Liver (tissue), 9 donors: ENCODE data around the gene SOX10. TPM values are rescaled to one million over a fixed set of nuclear protein-coding genes. Genes with fewer than 3 reads are reported as not detected.

Experiments
- DNase-seq: peaks from one replicate; pipeline ENCODE4 v3.0.0-alpha.2; 2017; ENCODE audit warnings: low spot score
- H3K27ac ChIP-seq, 2 donors: one replicate each; pipeline ENCODE4 v1.7.0; 2013; ENCODE audit warnings: inconsistent platforms in 2 of 2, low read length in 2 of 2, control low read depth in 1 of 2, low read depth in 1 of 2, mild to moderate bottlenecking in 1 of 2
- H3K27me3 ChIP-seq, 4 donors: one replicate each; pipeline versions ENCODE4 v1.6.1 to v1.7.0; 2013; ENCODE audit warnings: low read length in 3 of 4, inconsistent platforms in 1 of 4, mild to moderate bottlenecking in 1 of 4, moderate library complexity in 1 of 4; ENCODE audit not compliant: control insufficient read depth in 4 of 4, insufficient read depth in 4 of 4
- H3K36me3 ChIP-seq, 4 donors: one replicate each; pipeline versions ENCODE4 v1.6.1 to v1.7.0; 2013; ENCODE audit warnings: low read length in 3 of 4, mild to moderate bottlenecking in 3 of 4, low read depth in 1 of 4, moderate library complexity in 1 of 4; ENCODE audit not compliant: control insufficient read depth in 4 of 4, insufficient read depth in 3 of 4
- H3K4me1 ChIP-seq, 4 donors: one replicate each; pipeline versions ENCODE4 v1.6.1 to v1.7.0; 2013; ENCODE audit warnings: low read length in 3 of 4, mild to moderate bottlenecking in 3 of 4, moderate library complexity in 1 of 4; ENCODE audit not compliant: control insufficient read depth in 4 of 4, insufficient read depth in 4 of 4
- H3K4me3 ChIP-seq, 3 donors: one replicate each; pipeline versions ENCODE4 v1.6.1 to v1.7.0; 2013; ENCODE audit warnings: low read length in 3 of 3, control low read depth in 1 of 3, low read depth in 1 of 3, mild to moderate bottlenecking in 1 of 3
- H3K9ac ChIP-seq, 2 donors: one replicate each; pipeline ENCODE4 v1.7.0; 2013; ENCODE audit warnings: low read length in 2 of 2, mild to moderate bottlenecking in 2 of 2, moderate library complexity in 2 of 2, control low read depth in 1 of 2, low read depth in 1 of 2
- H3K9me3 ChIP-seq, 4 donors: one replicate each; pipeline versions ENCODE4 v1.6.1 to v1.7.0; 2013; ENCODE audit warnings: low read length in 3 of 4; ENCODE audit not compliant: control insufficient read depth in 4 of 4
- ATF3 ChIP-seq: IDR thresholded peaks from 2 replicates; pipeline ENCODE4 v1.6.1; 2016; ENCODE audit warnings: antibody characterized with exemption
- CTCF ChIP-seq: fragments of 150-350 bp; IDR thresholded peaks from 2 replicates; pipeline ENCODE4 v1.5.1; 2017; ENCODE audit warnings: improper control_type of control experiment, low read depth, low read length; ENCODE audit not compliant: missing input control
- EGR1 ChIP-seq, 2 donors: IDR thresholded peaks; 2 replicates each; pipeline ENCODE4 v1.6.1; 2016 to 2018; ENCODE audit warnings: antibody characterized with exemption in 2 of 2, low read depth in 2 of 2
- FOXA1 ChIP-seq: IDR thresholded peaks from 2 replicates; pipeline ENCODE4 v1.6.1; 2016; ENCODE audit warnings: antibody characterized with exemption
- FOXA2 ChIP-seq: IDR thresholded peaks from 2 replicates; pipeline ENCODE4 v1.6.1; 2016; ENCODE audit warnings: antibody characterized with exemption
- GABPA ChIP-seq, 2 donors: IDR thresholded peaks in 1 of 2; conservative IDR thresholded peaks in 1 of 2; 2 replicates each; pipeline ENCODE4 v1.6.1; 2016; ENCODE audit warnings: antibody characterized with exemption in 2 of 2, mild to moderate bottlenecking in 1 of 2, moderate library complexity in 1 of 2
- HNF4A ChIP-seq, 2 donors: conservative IDR thresholded peaks; 2 replicates each; pipeline ENCODE4 v1.6.1; 2016; ENCODE audit warnings: antibody characterized with exemption in 2 of 2, mild to moderate bottlenecking in 2 of 2
- HNF4G ChIP-seq: IDR thresholded peaks from 2 replicates; pipeline ENCODE4 v1.6.1; 2016; ENCODE audit warnings: antibody characterized with exemption
- JUND ChIP-seq, 2 donors: IDR thresholded peaks; 2 replicates each; pipeline ENCODE4 v1.6.1; 2016; ENCODE audit warnings: antibody characterized with exemption in 2 of 2
- MAX ChIP-seq: IDR thresholded peaks from 2 replicates; pipeline ENCODE4 v1.6.1; 2016; ENCODE audit warnings: antibody characterized with exemption
- NR2F2 ChIP-seq: IDR thresholded peaks from 2 replicates; pipeline ENCODE4 v1.6.1; 2016; ENCODE audit warnings: antibody characterized with exemption
- RAD21 ChIP-seq, 2 donors: IDR thresholded peaks; 2 replicates each; pipeline ENCODE4 v1.6.1; 2016; ENCODE audit warnings: antibody characterized with exemption in 2 of 2, mild to moderate bottlenecking in 2 of 2
- REST ChIP-seq: IDR thresholded peaks from 2 replicates; pipeline ENCODE4 v1.6.1; 2016; ENCODE audit warnings: antibody characterized with exemption, mild to moderate bottlenecking
- RXRA ChIP-seq, 2 donors: IDR thresholded peaks; 2 replicates each; pipeline ENCODE4 v1.6.1; 2017 to 2018; ENCODE audit warnings: antibody characterized with exemption in 2 of 2, mild to moderate bottlenecking in 1 of 2
- SP1 ChIP-seq: IDR thresholded peaks from 2 replicates; pipeline ENCODE4 v1.6.1; 2018; ENCODE audit warnings: antibody characterized with exemption, mild to moderate bottlenecking
- TAF1 ChIP-seq: conservative IDR thresholded peaks from 2 replicates; pipeline ENCODE4 v1.6.1; 2016; ENCODE audit warnings: antibody characterized with exemption, mild to moderate bottlenecking
- YY1 ChIP-seq: IDR thresholded peaks from 2 replicates; pipeline ENCODE4 v1.6.1; 2016; ENCODE audit warnings: antibody characterized with exemption, mild to moderate bottlenecking
- ZBTB33 ChIP-seq: IDR thresholded peaks from 2 replicates; pipeline ENCODE4 v1.6.1; 2016; ENCODE audit warnings: antibody characterized with exemption
- WGBS: extraction: QIAGEN DNeasy Blood & Tissue Kit; methylation state at CpG from one replicate; pipeline ENCODE4 v1.1.7; 2013; 5-methylcytosine and 5-hydroxymethylcytosine counted together
- polyA plus RNA-seq, 2 donors: library from polyadenylated mRNA; stranded (reverse) in 1 of 2; unstranded in 1 of 2; fragments of 200-250 nt in 1 of 2; fragments of >200 nt in 1 of 2; fragmentation: Nextera tagmentation in 1 of 2; extraction: Ambion mirVana in 1 of 2; gene quantifications; one replicate each; pipeline versions ENCODE4 v1.2.1 to v1.2.3, GENCODE V29; 2013 to 2015
- total RNA-seq, 2 donors: library from RNA; depleted of rRNA; stranded (reverse); fragments of >200 nt; gene quantifications; one replicate each; pipeline ENCODE4 v1.2.3, GENCODE V29; 2014
- donor health status: healthy.
- donor health status: healthy.
- donor health status: healthy.
- donor health status: healthy.
- donor health status: healthy.

Gene SOX10
- total and polyA plus RNA-seq, 4 donors = 0.05 to 0.29 (median 0.07) TPM

GRCh38 chr22:37925767-37926166 lies 58.6 kb downstream of the SOX10 start:
- TF ChIP-seq FOXA1 (no peak), JUND (IDR thresholded peaks at IDR 0.05) (no peak), RAD21 (IDR thresholded peaks at IDR 0.05) (no peak), MAX (no peak), HNF4G (no peak), ATF3 (no peak), ZBTB33 (no peak), CTCF (no peak), HNF4A (conservative IDR thresholded peaks at IDR 0.05) (no peak), RXRA (IDR thresholded peaks at IDR 0.05) (no peak), REST (no peak), NR2F2 (no peak), FOXA2 (no peak), EGR1 (IDR thresholded peaks at IDR 0.05; ENCODE audit: low read depth in 2 of 2) (no peak), YY1 (no peak), SP1 (no peak), TAF1 (no peak), GABPA (IDR thresholded peaks at IDR 0.05 in 1 of 2, conservative IDR thresholded peaks at IDR 0.05 in 1 of 2) (no peak)
- no peaks in the 10 kb centered on the region for H3K9me3 ChIP-seq
- no peak overlapping the region for H3K27ac ChIP-seq
- H3K36me3 ChIP-seq = peaks cover 5 to 32% (median 14%) of the 10 kb centered on the region in 4 donors
- peaks cover 0 to 1% (median 0%) of the 10 kb centered on the region in 4 donors for H3K4me1 ChIP-seq
- no peaks in the 10 kb centered on the region for H3K27me3 ChIP-seq
- 94% methylated on average over 15 of the region's 15 CpGs for WGBS
- H3K4me3 ChIP-seq = no peak overlapping the region
- DNase-seq = peak; percentile 31
- H3K9ac ChIP-seq = no peak overlapping the region
